Measurements from ENCODE around the gene CDC20B.

CDC20B gene

DNA sequence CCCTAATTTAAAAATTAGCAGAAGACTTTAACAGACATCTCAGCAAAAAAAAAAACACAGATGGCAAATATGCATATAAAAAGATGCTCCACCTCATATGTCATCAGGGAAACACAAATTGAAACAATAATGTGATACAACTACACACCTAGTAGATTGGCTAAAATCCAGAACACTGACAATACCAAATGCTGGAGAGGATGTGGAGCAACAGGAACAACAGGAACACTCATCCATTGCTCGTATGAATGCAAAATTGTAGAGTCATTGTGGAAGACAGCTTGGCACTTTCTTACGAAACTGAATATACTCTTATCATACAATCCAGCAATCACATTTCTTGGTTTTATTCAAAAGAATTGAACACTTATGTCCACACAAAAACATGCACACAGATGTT is 32.0 kb upstream of the CDC20B start:
- TF ChIP-seq EZH2phosphoT487 (IDR thresholded peaks at IDR 0.05; ENCODE audit: borderline replicate concordance, low read length) = no peak
- TF ChIP-seq, protein P1, sequence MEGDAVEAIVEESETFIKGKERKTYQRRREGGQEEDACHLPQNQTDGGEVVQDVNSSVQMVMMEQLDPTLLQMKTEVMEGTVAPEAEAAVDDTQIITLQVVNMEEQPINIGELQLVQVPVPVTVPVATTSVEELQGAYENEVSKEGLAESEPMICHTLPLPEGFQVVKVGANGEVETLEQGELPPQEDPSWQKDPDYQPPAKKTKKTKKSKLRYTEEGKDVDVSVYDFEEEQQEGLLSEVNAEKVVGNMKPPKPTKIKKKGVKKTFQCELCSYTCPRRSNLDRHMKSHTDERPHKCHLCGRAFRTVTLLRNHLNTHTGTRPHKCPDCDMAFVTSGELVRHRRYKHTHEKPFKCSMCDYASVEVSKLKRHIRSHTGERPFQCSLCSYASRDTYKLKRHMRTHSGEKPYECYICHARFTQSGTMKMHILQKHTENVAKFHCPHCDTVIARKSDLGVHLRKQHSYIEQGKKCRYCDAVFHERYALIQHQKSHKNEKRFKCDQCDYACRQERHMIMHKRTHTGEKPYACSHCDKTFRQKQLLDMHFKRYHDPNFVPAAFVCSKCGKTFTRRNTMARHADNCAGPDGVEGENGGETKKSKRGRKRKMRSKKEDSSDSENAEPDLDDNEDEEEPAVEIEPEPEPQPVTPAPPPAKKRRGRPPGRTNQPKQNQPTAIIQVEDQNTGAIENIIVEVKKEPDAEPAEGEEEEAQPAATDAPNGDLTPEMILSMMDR (IDR thresholded peaks at IDR 0.05; ENCODE audit: low read depth, low read length, poor library complexity, severe bottlenecking) = no peak
- H3K27ac ChIP-seq (ENCODE audit: low read depth, low read length) = no peak overlapping the region
- H4K20me1 ChIP-seq (ENCODE audit: control insufficient read depth, insufficient read depth, low read depth, low read length) = no peaks in the 10 kb centered on the region
- no peak overlapping the region for H3K4me3 ChIP-seq (ENCODE audit: low read length)
- H3K9me2 ChIP-seq (replicated peaks; ENCODE audit: control insufficient read depth, low read length) = no peaks in the 10 kb centered on the region
- H3F3A ChIP-seq (ENCODE audit: control insufficient read depth, insufficient read depth) = no peaks in the 10 kb centered on the region
- H3K9me3 ChIP-seq (ENCODE audit: control insufficient read depth, insufficient read depth, low read length) = no peaks in the 10 kb centered on the region
- peaks cover 3% of the 10 kb centered on the region for H3K27me3 ChIP-seq (ENCODE audit: control insufficient read depth, low read length)
- no peaks in the 10 kb centered on the region for H3K4me1 ChIP-seq (ENCODE audit: control insufficient read depth, low read length)
- no peaks in the 10 kb centered on the region for H3K79me2 ChIP-seq (ENCODE audit: control insufficient read depth, low read length)
- no peaks in the 10 kb centered on the region for H3K36me3 ChIP-seq (ENCODE audit: control insufficient read depth, low read length)
- H3K4me2 ChIP-seq (ENCODE audit: low read length) = no peak overlapping the region

DNA sequence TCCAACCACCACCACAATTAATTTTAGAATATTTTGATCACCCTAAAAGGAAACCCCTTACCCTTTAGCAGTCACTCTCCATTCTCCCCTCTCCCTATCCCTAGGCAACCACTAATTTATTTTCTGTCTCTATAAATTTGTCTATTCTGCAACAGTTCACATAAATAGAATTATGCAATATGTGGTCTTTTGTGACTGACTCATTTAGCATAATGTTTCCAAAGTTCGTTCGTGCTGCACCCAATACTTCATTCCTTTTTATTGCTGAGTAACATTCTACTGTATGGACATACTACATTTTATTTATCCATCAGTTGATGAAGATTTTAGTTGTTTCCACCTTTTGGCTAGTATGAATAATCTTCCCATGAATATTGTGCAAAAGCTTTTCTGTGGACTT is 18.2 kb upstream of the CDC20B start:
- Histone ChIP-seq H3K4me3 (ENCODE audit: low read length) (no peak overlapping the region), H3K27ac (ENCODE audit: low read depth, low read length) (no peak overlapping the region), H3K9me2 (replicated peaks; ENCODE audit: control insufficient read depth, low read length) (no peaks in the 10 kb centered on the region), H3K9me3 (ENCODE audit: control insufficient read depth, insufficient read depth, low read length) (no peaks in the 10 kb centered on the region), H3F3A (ENCODE audit: control insufficient read depth, insufficient read depth) (no peaks in the 10 kb centered on the region), H4K20me1 (ENCODE audit: control insufficient read depth, insufficient read depth, low read depth, low read length) (no peaks in the 10 kb centered on the region), H3K4me2 (ENCODE audit: low read length) (no peak overlapping the region), H3K4me1 (ENCODE audit: control insufficient read depth, low read length) (no peaks in the 10 kb centered on the region), H3K79me2 (ENCODE audit: control insufficient read depth, low read length) (no peaks in the 10 kb centered on the region), H3K36me3 (ENCODE audit: control insufficient read depth, low read length) (no peaks in the 10 kb centered on the region), H3K27me3 (ENCODE audit: control insufficient read depth, low read length) (peaks cover 23% of the 10 kb centered on the region)
- TF ChIP-seq, protein P1 (IDR thresholded peaks at IDR 0.05; ENCODE audit: low read depth, low read length, poor library complexity, severe bottlenecking) = no peak
- TF ChIP-seq EZH2phosphoT487 (IDR thresholded peaks at IDR 0.05; ENCODE audit: borderline replicate concordance, low read length) = no peak

DNA sequence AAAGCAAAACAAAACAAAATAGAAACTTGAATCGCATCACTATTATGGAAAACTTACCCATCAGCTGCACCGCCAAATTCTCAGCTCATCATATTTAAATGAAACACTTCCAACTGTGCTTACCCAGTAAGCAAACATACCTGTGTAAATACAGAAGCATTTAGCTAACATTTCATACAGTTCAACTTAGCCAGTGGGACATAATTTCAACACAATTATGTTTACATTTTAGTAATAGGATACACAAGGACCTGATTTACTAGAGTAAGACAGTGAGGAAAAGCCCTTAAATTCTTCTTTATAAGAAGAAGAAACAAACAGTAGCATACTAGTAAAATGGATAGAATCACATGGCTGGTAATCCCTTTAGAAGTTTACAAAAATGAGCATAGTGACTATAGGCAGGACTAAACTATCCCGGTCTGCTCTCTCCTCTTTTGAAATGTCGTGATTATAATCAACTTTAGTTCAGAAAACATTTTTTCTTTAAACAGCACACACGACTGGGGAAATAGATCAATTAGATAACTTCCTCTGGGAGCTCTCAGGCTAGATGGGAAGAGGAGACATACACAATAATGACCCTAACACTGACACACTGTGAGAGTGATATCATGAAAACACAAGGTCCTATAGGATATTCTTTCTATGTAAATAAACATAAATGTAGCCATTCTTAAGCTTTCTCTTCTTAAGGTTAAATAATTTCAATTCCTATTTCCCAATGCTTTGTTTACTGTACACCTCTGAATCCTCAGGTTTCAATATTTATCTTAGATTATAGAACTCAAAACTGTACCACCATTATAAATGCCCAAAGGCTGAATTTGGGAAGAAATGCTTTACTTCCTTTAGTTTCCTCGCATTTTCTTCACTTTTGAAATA is 15.9 kb upstream of the CDC20B start:
- no peaks in the 10 kb centered on the region for H3K79me2 ChIP-seq (ENCODE audit: control insufficient read depth, low read length)
- H3K4me3 ChIP-seq (ENCODE audit: low read length) = no peak overlapping the region
- H3K27ac ChIP-seq (ENCODE audit: low read depth, low read length) = no peak overlapping the region
- H3F3A ChIP-seq (ENCODE audit: control insufficient read depth, insufficient read depth) = no peaks in the 10 kb centered on the region
- TF ChIP-seq EZH2phosphoT487 (IDR thresholded peaks at IDR 0.05; ENCODE audit: borderline replicate concordance, low read length) = no peak
- TF ChIP-seq, protein P1 (IDR thresholded peaks at IDR 0.05; ENCODE audit: low read depth, low read length, poor library complexity, severe bottlenecking) = no peak
- peaks cover 30% of the 10 kb centered on the region for H3K27me3 ChIP-seq (ENCODE audit: control insufficient read depth, low read length)
- no peaks in the 10 kb centered on the region for H3K4me1 ChIP-seq (ENCODE audit: control insufficient read depth, low read length)
- H3K9me2 ChIP-seq (replicated peaks; ENCODE audit: control insufficient read depth, low read length) = no peaks in the 10 kb centered on the region
- H3K9me3 ChIP-seq (ENCODE audit: control insufficient read depth, insufficient read depth, low read length) = no peaks in the 10 kb centered on the region
- no peak overlapping the region for H3K4me2 ChIP-seq (ENCODE audit: low read length)
- H3K36me3 ChIP-seq (ENCODE audit: control insufficient read depth, low read length) = no peaks in the 10 kb centered on the region
- H4K20me1 ChIP-seq (ENCODE audit: control insufficient read depth, insufficient read depth, low read depth, low read length) = no peaks in the 10 kb centered on the region

All from DOHH2 (cell line).